ENCODE measurements around the gene FARSA. TPM values are rescaled to one million over a fixed set of nuclear protein-coding genes. Genes with fewer than 3 reads are reported as not detected.
A peak's percentile ranks its signal among the peaks of the same experiment; 100 is the strongest.

FARSA gene
- total and polyA plus RNA-seq, 2 of the 13 experiments (the other 11 are each of a cell fraction or from before 2014, with no cell fraction given): 25.9 to 72.0 TPM

DNA sequence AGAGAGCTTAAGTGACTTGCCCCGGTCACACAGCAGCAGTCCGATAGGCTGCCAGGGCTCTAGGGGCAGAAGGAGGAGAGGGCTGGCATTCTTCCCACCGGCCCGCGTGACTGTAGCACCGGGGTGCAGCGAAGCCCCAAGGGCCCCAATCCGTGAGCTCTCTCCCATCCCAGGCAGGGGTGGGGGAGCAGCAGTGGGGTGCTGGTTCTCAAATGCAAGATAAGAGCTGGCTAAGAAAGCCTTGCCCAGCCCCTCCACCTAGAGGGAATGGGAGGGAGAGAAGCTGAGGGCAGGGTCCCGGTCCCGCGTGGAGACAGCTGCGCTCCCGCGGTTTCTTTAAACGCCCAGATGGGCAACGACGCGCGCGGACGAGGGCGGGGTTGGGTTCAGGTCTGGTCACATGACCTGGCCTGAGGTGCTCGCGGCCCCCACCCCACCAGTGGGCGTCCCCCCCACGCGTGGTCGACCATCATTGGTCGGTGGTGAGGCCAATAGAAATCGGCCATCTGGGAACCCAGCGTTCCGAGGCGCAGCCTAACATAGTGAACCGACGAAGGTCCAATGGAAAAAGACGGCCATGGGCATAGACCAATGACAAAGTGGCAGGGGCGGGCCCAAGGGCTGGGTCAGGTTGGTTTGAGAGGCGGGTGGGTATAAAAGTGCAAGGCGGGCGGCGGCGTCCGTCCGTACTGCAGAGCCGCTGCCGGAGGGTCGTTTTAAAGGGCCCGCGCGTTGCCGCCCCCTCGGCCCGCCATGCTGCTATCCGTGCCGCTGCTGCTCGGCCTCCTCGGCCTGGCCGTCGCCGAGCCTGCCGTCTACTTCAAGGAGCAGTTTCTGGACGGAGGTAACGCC is 4.6 kb upstream of the FARSA start, which contains the start of gene CALR (continued):
- TF ChIP-seq, protein P1, sequence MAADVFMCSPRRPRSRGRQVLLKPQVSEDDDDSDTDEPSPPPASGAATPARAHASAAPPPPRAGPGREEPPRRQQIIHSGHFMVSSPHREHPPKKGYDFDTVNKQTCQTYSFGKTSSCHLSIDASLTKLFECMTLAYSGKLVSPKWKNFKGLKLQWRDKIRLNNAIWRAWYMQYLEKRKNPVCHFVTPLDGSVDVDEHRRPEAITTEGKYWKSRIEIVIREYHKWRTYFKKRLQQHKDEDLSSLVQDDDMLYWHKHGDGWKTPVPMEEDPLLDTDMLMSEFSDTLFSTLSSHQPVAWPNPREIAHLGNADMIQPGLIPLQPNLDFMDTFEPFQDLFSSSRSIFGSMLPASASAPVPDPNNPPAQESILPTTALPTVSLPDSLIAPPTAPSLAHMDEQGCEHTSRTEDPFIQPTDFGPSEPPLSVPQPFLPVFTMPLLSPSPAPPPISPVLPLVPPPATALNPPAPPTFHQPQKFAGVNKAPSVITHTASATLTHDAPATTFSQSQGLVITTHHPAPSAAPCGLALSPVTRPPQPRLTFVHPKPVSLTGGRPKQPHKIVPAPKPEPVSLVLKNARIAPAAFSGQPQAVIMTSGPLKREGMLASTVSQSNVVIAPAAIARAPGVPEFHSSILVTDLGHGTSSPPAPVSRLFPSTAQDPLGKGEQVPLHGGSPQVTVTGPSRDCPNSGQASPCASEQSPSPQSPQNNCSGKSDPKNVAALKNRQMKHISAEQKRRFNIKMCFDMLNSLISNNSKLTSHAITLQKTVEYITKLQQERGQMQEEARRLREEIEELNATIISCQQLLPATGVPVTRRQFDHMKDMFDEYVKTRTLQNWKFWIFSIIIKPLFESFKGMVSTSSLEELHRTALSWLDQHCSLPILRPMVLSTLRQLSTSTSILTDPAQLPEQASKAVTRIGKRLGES (CRISPR knock-in tag; IDR thresholded peaks at IDR 0.05; ENCODE audit: borderline replicate concordance): no peak
- TF ChIP-seq, protein P2, sequence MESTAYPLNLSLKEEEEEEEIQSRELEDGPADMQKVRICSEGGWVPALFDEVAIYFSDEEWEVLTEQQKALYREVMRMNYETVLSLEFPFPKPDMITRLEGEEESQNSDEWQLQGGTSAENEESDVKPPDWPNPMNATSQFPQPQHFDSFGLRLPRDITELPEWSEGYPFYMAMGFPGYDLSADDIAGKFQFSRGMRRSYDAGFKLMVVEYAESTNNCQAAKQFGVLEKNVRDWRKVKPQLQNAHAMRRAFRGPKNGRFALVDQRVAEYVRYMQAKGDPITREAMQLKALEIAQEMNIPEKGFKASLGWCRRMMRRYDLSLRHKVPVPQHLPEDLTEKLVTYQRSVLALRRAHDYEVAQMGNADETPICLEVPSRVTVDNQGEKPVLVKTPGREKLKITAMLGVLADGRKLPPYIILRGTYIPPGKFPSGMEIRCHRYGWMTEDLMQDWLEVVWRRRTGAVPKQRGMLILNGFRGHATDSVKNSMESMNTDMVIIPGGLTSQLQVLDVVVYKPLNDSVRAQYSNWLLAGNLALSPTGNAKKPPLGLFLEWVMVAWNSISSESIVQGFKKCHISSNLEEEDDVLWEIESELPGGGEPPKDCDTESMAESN (CRISPR knock-in tag; conservative IDR thresholded peaks at IDR 0.05): peak; percentile 71
- TF ChIP-seq, protein P3, sequence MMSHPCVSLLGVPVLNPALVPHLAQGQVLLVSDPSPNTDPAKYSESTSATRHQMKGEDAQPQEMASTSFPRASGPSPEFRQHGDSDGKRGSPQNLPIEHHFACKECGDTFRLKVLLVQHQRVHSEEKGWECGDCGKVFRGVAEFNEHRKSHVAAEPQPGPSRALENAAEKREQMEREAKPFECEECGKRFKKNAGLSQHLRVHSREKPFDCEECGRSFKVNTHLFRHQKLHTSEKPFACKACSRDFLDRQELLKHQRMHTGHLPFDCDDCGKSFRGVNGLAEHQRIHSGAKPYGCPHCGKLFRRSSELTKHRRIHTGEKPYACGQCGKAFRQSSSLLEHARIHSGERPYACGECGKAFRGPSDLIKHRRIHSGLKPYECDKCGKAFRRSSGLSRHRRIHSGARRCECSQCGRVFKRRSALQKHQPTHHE (CRISPR knock-in tag; IDR thresholded peaks at IDR 0.05; ENCODE audit: borderline replicate concordance): 0 out of 2 replicates have a peak, but pooled peaks have one; percentile 82
- TF ChIP-seq ZNF446 (CRISPR knock-in tag; IDR thresholded peaks at IDR 0.05) (peak; percentile 9; the same call in 1 of the 2 replicates), ZNF329 (CRISPR knock-in tag; IDR thresholded peaks at IDR 0.05; ENCODE audit: low read depth) (peak; percentile 73; the same call in 1 of the 2 replicates), TBP (CRISPR knock-in tag; IDR thresholded peaks at IDR 0.05) (no peak), MTA3 (CRISPR knock-in tag; IDR thresholded peaks at IDR 0.05) (no peak), GATAD2A (CRISPR knock-in tag; IDR thresholded peaks at IDR 0.05) (peak; percentile 86), ZNF232 (CRISPR knock-in tag; IDR thresholded peaks at IDR 0.05; ENCODE audit: borderline replicate concordance) (peak; percentile 65; the same call in 1 of the 2 replicates), FOXM1 (CRISPR knock-in tag; IDR thresholded peaks at IDR 0.05) (no peak), GABPA (IDR thresholded peaks at IDR 0.05; ENCODE audit: low read depth, low read length) (no peak), GABPA (CRISPR knock-in tag; IDR thresholded peaks at IDR 0.05; ENCODE audit: low read depth) (peak; percentile 69), EEA1 (CRISPR knock-in tag; IDR thresholded peaks at IDR 0.05; ENCODE audit: borderline replicate concordance) (no peak), ZNF143 (CRISPR knock-in tag; IDR thresholded peaks at IDR 0.05) (peak; percentile 33; the same call in 1 of the 2 replicates), SRF (IDR thresholded peaks at IDR 0.05; ENCODE audit: low read depth, low read length) (peak; percentile 33; the same call in 1 of the 2 replicates)
- TF ChIP-seq, protein P4, sequence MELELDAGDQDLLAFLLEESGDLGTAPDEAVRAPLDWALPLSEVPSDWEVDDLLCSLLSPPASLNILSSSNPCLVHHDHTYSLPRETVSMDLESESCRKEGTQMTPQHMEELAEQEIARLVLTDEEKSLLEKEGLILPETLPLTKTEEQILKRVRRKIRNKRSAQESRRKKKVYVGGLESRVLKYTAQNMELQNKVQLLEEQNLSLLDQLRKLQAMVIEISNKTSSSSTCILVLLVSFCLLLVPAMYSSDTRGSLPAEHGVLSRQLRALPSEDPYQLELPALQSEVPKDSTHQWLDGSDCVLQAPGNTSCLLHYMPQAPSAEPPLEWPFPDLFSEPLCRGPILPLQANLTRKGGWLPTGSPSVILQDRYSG (CRISPR knock-in tag; IDR thresholded peaks at IDR 0.05): 0 out of 2 replicates have a peak, but pooled peaks have one; percentile 46
- TF ChIP-seq, protein P5, sequence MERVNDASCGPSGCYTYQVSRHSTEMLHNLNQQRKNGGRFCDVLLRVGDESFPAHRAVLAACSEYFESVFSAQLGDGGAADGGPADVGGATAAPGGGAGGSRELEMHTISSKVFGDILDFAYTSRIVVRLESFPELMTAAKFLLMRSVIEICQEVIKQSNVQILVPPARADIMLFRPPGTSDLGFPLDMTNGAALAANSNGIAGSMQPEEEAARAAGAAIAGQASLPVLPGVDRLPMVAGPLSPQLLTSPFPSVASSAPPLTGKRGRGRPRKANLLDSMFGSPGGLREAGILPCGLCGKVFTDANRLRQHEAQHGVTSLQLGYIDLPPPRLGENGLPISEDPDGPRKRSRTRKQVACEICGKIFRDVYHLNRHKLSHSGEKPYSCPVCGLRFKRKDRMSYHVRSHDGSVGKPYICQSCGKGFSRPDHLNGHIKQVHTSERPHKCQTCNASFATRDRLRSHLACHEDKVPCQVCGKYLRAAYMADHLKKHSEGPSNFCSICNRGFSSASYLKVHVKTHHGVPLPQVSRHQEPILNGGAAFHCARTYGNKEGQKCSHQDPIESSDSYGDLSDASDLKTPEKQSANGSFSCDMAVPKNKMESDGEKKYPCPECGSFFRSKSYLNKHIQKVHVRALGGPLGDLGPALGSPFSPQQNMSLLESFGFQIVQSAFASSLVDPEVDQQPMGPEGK (CRISPR knock-in tag; IDR thresholded peaks at IDR 0.05): peak; percentile 98
- TF ChIP-seq, protein P6, sequence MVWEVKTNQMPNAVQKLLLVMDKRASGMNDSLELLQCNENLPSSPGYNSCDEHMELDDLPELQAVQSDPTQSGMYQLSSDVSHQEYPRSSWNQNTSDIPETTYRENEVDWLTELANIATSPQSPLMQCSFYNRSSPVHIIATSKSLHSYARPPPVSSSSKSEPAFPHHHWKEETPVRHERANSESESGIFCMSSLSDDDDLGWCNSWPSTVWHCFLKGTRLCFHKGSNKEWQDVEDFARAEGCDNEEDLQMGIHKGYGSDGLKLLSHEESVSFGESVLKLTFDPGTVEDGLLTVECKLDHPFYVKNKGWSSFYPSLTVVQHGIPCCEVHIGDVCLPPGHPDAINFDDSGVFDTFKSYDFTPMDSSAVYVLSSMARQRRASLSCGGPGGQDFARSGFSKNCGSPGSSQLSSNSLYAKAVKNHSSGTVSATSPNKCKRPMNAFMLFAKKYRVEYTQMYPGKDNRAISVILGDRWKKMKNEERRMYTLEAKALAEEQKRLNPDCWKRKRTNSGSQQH (CRISPR knock-in tag; IDR thresholded peaks at IDR 0.05; ENCODE audit: low read depth): 0 out of 2 replicates have a peak, but pooled peaks have one; percentile 40

Measured in HepG2 (cell line).